Uterus (tissue), 2 donors: ENCODE measurements around the gene SLC38A8.

Experiments
- CTCF ChIP-seq, 4 experiments: fragments of 200-600 bp in 2 of 4; fragments of 450-650 bp in 2 of 4; sonication (generic) in 2 of 4; IDR thresholded peaks; one replicate each; pipeline ENCODE4 v1.5.1; 2016 to 2019; ENCODE audit warnings: antibody characterized with exemption in 4 of 4, mild to moderate bottlenecking in 2 of 4, moderate library complexity in 1 of 4
- POLR2A ChIP-seq, 2 donors: fragments of 450-650 bp; IDR thresholded peaks; one replicate each; pipeline ENCODE4 v1.6.1; 2016; ENCODE audit warnings: antibody characterized with exemption in 2 of 2, mild to moderate bottlenecking in 1 of 2, moderate library complexity in 1 of 2

GRCh38 chr16:83969771-83970429, 72.7 kb downstream of the SLC38A8 start:
- TF ChIP-seq CTCF (IDR thresholded peaks at IDR 0.05) (no peak), POLR2A (IDR thresholded peaks at IDR 0.05) (no peak)
